T1000 (cell line): ENCODE measurements around the gene ZSWIM1.
A peak's percentile ranks its signal among the peaks of the same experiment; 100 is the strongest.

Experiments
- DNase-seq: peaks from one replicate; lab custom pipeline; 2025; ENCODE audit warnings: mixed read lengths; lab: John Stamatoyannopoulos, UW

Gene ZSWIM1

DNA sequence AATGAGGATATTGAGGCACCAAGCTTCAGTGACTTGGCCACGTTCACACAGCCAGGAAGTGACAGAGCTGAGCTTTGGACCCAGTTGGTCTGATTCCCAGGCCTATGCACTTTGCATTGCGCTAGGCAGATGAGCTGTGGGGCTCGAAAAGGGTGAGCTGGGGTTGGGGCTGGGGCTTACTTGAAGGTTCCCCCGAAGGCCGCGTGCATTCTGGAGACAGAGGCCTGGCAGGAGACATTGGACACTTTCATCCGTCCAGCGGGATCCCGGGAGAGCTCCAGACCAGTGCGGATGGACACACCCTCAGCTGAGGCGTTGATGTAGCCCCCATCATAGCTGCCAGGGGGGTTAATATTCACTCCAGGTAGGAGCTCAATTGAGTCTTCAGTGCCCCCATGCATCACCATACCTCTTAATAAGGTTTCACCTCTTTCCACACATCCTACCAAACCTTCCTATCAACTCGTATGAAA, 28.3 kb downstream of the ZSWIM1 start:
- DNase-seq, result no peak

DNA sequence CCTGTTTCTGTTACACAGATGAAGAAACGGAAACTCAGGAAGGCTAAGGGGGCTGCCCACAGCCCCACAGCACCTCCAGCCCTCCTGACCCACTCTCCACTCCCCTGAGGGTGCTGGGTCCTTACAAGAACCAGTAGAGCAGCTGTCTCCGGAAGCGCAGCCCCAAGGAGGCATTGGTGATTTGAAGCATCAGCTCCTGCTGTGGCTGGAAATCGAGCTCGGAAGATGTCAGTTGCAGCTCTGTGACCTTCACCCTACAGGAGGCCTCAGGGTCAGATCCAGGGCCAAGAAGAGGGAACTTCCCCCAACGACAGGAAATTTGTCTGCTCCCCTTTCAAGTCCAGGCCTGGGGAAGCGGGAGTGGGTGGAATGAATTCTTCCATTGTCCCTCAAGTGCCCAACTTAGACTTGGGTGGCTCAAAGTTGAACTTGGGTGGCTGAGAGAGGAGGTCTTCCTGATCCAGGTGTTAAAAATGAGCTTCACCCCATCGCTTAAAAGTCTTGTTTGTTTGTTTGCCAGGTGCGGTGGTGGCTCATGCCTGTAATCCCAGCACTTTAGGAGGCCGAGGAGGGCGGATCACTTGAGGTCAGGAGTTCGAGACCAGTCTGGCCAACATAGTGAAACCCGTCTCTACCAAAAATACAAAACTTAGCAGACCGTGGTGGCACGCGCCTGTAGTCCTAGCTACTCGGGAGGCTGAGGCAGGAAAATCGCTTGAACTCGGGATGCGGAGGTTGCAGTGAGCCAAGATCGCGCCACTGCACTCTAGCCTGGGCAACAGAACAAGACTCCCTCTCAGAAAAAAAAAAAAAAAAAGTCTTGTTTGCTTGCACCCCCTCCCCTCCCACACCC, 29.0 kb downstream of the ZSWIM1 start:
- DNase-seq, result no peak

DNA sequence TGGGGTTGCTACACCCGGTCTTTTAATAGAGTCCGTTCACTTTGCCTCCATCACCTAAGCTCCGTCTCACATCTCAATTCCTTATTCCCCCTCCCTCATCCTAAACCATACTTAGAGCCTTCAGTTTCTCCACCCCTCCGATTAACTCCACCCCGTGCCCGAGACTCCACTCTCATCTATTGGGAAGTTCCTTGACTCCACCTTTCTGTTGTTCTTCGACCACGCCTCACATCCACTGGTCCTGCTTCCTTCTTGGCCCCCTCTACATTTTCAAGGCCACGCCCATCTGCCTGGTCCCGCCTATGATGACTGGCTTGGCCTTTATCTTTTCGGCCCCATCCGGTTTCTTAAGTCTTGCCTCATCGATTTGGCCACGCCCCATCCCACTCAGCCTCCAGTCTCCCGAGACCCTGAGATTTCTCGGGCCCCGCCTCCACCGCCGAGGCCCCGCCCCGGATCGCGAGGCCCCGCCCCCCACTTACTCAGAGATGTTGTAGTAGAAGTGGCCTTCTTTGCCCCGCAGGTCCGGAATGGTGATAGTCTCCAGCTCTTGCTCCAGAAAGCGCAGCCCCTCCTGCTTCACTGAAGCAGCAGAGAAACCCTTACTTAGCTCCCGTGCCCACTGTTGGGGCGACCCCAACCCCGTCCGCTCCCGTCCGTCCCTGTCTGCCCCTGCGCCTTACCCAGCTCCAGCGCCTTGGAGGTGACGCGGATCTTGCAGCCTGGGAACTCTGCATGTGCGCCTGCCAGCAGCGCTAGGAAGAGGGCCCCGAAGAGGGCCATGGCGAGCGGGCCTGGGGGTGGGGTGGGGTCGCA, 29.9 kb downstream of the ZSWIM1 start:
- DNase-seq, result peak; percentile 100

DNA sequence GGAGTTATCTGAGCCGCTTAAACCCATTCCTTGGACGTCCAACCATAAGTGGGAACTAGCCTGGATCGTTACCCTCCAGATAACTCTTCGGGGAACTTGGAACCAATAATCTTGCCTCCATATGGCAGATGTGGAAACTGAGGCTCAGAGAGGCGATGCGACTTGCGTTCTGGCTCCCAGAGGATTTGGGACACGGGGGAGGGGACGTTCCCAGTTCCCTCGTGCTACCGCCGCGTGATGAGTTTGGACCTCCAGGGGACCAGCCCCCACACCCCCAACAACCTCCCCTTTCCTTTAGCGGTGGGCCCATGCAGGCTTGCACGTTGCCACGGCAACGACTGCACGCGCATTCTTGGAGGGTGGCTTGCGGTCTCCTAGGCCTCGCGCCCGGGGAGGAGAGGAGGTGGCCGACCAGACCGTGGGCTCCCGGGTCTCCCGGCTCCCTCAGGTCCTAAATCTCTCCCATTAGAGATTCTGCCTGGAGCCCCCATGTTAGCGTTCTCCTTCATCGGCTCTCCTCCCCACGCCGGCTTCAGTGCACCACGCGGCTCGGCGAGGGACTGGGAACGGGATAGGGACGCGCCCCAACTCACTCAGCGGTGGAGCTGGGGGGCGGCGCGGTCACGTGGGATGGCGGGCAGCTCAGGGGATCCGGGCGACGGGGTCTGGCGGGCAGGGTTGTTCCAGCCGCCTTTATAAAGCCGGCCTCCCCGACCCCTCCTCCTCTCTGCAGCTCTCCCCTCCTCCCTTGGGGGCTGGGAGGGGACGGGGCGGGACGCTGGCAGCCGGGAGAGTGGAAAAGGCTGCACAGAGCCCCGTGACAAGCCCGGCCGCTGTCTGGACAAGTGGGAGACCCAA, 30.7 kb downstream of the ZSWIM1 start, which contains the start of gene PLTP:
Gene PLTP, minus strand, starts transcription at position 670 of the 858 bp plus-strand sequence. CDS start 703 bp downstream, outside the sequence.
- no peak for DNase-seq

DNA sequence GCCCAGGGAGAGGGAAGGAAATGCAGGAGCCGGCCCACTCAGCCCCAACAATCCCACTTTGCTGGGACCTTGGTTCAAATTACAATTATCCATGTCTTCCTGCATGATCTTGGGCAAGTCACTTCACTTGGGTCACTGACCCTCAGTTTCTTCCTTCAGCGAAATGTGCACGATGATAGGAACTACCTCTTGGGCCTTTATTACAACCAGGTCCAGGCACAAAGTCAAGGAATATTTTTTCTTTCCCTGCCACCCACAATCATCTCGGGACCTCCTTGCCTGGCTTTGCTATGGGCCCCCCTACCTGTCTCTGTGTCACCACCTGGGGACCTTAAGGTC, 31.3 kb downstream of the ZSWIM1 start:
- no peak for DNase-seq

DNA sequence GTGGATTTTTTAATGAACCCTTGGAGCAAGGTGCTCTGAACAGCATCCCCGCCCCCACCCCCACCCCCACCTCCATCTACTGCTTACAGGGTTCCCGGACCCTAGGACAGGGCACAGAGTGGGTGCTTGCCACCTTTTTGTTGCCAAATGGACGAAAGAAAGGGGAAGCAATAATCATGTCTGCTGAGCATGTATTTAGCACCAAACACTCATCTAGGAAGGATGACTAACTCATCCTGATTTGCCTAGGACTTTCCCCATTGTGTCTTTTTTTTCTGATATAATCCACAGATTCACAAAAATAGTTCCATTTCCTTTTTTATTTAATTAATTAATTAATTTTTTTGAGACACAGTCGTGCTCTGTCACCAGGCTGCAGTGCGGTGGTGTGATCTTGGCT, 32.1 kb downstream of the ZSWIM1 start:
- DNase-seq, result no peak

DNA sequence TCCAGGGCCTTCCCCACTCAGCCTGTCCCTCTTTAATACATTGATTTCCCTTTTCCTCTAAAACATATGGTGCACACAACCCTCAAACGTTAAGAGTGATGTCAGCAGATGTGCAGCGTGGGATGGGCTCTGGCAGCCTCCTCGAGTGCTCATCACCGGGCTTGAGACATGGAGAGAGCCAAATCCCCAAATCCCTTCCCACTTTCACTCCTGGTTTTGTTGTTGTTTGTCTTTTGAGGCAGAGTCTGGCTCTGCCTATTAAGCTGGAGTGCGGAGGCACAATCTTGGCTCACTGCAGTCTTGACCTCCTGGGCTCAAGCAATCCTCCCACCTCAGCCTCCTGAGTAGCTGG, 36.7 kb downstream of the ZSWIM1 start:
- DNase-seq, result no peak

DNA sequence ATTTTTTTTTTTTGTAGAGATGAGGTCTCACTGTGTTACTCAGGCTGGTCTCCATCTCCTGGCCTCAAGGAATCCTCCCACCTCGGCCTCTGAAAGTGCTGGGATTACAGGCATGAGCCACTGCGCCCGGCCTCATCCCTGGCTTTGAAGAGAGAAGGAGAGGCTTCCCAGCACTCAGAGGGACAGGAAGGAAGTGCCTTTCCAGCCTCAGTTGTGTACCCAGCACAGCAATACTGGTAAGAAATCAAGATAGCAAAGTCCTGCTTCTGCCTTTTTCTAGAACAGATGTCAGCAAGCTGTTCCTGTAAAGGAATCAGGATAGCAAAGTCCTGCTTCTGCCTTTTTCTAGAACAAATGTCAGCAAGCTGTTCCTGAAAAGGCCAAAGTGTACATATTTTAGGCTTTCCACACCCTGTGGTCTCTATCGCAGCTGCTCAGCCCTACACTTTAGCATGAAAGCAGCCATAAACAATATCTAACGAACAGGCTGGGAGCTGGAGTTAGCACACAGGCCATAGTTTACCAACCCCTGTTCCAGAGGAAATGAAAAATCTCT, 37.2 kb downstream of the ZSWIM1 start:
- DNase-seq, result no peak

DNA sequence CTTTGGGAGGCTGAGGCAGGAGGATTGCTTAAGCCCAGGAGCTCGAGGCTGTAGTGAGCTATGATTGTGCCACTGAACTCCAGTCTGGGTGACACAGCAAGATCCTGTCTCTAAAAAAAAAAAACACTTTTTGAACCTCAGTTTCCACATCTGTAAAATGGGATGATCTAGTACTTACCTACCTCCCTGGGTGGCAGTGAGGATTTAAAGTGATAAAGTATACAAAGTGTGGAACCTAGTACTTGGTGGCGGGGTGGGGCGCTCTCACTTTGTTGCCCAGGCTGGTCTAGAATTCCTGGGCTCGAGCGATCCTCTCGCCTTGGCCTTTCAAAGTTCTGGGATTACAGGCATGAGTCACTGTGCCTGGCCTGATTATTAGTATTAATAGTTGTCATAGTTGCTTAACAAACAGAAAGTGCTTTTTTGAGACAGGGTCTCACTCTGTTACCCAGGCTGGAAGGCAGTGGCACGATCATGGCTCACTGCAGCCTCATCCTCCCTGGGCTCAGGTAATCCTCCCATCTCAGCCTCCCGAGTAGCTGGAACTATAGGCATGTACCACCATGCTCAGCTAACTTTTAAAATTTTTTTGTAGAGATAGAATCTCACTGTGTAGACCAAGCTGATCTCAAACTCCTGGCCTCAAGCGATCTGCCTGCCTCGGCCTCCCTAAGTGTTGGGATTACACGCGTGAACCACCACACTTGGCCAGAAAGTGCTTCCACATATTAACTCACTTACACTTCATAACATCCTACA, 37.9 kb downstream of the ZSWIM1 start:
- DNase-seq, result no peak

DNA sequence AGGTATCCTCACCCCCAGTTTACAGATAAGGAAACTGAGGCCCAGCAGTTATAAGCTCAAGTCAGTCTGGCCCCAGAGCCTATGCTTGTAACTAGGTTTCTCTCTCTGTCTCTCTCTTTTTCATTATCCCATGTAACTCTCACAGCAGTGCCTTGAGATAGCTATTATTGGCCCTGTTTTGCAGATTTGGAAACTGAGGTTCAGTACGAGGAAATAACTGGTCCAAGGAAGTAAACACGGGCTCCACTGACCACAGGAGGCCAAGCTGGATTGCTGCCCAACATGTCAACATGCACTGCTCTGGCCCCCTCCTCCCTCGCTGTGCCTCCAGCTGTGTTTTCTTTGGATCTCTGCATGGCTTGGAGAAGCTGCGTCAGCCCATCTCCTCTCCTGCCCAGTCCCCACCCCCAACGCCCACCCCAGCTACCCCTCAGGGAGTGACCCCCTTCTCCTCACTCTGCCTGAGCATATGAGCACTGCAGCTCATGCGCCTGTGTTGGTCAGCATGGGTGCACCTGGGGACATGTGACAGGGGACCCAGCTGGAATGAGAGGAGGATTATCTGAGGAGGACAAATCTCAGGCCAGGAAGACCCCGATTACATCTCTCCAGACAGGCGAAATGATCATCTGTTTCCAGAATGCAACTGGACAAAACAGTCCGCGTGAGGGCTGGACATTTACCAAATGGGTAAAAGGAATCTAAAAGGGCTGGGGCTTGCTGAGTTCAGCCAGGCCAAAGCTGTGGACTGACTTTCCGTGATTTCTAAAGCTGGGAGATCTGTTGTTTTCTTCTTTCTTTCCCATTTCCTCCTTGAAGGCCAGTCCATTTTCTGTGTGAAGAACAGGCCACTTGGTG, 38.7 kb downstream of the ZSWIM1 start:
- no peak for DNase-seq

DNA sequence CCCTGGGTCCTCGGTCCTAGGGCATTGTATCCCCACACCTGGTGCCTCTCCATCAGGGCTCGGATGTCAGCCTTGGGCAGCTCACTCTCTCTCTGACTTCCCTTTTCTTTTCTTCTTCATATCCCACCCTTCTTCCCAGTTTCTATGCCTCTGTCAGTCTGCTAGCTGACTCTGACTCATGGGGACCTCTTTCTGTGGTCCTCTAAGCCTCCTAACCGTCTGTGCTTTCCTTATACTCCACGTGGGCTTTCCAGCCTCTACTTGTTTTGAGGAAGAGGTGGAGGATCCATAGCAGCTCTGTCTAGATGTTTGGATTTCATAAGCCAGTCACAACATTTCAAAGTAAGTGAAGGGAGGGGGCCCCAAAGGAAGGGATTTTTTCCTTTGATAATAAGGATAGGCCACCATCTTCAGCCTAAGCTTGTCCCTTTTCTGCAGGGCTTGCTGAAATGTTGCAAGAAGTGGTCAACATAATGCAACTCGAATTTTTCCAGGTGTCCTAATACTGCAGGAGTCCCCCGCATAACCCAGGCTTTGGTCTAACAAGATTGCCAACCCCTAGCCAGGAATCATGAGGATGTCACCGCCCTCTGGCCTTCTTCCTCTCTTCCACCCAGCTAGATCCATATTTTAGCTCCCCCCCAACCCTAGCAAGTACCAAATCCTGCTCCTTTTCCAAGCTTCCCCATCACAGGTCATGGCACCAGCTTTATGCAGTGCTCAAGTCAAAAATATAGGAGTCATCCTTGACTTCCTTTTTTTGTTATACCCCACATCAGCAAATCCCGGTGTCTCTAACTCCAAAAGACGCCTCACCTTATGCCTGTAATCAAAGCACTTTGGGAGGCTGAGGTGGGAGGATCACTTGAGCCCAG, 39.7 kb downstream of the ZSWIM1 start:
- no peak for DNase-seq

DNA sequence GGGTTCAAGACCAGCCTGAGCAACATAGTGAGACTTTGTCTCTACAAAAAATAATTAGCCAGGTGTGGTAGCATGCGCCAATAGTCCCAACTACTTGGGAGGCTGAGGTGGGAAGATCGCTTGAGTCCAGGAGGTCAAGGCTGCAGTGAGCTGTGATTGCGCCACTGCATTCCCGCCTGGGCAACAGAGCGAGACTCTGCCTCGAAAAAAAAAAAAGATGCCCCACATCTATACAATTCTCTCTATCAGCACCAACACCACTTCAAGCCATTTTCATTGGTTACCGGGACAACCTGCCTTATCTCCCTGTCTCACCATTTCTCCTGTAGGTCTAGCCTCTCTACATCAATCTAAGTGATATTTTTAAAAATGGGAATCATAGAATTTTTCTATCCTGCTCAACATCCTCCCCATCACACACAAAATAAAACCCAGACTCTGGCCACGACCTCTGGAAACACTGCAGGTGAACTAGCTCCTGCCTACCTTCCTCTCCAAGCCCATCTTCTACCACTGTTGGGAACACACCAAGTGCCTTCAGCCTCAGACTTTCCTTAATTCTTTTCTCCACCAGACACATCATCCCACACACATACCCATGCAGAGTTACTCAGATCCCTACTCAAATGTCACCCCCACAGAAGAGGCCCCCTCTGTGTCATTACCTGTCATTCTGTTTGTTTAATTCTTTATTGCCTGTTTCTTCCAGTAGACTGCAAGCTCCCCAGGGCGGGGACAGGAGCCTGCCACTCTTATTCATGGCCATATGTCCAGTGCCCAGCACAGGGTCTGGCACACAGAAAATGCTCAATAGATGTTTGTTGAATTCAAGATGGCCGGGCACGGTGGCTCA, 40.5 kb downstream of the ZSWIM1 start:
- DNase-seq, result no peak

DNA sequence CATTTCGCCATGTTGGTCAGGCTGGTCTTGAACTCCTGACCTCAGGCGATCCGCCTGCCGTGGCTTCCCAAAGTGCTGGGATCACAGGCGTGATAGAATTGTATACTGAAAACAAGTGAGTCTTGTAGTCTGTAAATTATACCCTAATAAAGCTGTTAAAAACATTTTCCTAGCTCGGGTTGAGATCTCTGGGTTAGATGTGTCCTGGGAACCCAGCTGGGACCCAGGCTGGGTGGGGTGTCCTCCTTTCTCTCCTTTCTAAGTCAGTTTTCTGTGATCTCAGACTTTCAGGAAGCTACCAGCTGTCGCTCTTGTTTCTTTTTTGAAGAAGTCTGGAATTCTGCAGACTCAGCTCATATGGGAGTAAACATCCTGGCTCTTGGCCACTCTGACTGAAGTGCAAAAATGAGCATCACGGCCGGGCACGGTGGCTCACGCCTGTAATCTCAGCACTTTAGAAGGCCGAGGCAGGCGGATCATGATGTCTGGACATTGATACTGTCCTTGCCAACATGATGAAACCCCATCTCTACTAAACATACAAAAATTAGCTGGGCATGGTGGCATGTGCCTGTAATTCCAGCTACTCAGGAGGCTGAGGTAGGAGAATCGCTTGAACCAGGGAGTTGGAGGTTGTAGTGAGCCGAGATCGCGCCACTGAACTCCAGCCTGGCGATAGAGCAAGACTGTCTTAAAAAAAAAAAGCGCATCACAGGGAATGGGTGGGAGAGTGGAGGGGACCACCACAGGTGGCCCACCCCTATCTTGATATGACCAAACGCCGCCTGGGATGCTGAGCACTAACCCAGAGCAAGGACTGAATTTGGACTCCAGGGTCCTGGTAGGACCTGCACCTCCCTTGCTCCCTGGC, 43.6 kb downstream of the ZSWIM1 start:
- DNase-seq, result no peak

DNA sequence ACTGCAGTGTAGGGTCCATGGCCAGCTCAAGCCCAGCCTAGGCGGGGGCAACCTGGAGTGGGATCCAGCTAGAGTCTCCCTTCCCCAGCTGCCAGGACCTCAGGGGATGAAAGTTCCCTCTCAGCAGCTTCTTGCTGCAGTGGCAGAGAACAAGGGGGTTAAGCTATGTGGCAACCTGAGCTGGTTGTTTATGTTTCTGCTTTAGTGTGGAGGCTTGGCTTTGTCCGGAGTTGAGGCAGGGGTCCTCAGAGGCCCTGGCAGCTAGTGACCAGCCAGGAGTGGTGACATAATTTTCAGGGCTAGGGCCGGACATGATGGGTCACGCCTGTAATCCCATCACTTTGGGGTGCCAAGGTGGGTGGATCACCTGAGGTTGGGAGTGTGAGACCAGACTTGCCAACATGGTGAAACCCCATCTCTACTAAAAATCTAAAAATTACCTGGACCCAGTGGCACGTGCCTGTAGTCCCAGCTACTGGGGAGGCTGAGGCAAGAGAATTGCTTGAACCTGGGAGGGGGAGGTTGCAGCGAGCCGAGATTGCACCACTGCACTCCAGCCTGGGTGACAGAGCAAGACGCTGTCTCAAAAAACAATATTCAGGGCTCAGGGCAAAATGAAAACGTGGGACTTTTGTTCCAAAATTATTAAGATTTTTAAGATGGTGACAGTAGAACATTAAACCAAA, 44.9 kb downstream of the ZSWIM1 start:
- DNase-seq, result no peak

DNA sequence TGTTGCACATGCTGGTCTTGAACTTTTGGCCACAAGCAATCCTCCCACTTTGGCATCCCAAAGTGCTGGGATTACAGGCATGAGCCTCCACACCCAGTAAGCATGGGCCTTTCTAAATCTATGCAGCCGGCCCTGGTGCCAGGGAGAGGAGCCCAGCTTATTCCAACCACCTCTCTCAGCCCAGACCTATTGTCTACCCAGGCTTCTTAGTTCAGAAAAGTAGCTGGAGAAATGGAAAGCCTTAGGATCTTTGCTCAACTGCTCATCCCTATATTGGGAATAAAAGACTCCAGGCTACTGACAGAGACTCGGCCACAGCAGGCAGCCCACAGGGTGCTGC, 45.7 kb downstream of the ZSWIM1 start:
- DNase-seq, result no peak

DNA sequence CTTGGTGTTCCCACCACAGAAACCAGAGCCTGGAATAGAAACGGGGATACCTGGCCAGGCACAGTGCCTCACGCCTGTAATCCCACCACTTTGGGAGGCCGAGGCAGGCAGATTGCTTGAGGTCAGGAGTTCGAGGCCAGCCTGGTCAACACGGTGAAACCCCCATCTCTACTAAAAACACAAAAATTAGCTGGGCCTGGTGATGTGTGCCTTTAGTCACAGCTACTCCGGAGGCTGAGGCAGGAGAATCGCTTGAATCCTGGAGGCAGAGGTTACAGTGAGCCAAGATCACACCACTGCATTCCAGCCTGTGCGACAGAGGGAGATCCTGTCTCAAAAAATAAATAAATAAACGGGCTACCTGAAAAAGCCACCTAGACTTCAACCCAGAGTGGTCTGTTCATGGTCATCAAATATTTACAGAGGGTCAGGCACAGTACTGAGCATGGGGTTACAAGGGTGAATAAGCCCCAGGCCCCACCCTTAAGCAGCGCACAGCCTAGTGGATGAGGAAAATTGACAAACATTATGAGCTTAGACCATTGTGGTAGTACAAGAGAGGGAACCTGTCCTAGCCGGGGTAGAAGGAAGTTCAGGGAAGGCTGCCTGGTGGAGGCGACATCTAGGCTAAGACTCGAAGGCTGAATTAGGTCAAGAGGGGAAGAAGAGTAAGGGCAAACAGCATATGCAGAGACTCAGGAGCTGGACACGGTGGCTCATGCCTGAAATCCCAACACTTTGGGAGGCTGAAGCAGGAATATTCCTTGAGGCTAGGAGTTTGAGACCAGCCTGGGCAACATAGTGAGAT, 46.2 kb downstream of the ZSWIM1 start:
- DNase-seq, result no peak
